ENCODE results near the gene MATCAP1.

MATCAP1 gene
- total RNA-seq, result 12.2 to 14.7 reads per million in 2 donors

DNA sequence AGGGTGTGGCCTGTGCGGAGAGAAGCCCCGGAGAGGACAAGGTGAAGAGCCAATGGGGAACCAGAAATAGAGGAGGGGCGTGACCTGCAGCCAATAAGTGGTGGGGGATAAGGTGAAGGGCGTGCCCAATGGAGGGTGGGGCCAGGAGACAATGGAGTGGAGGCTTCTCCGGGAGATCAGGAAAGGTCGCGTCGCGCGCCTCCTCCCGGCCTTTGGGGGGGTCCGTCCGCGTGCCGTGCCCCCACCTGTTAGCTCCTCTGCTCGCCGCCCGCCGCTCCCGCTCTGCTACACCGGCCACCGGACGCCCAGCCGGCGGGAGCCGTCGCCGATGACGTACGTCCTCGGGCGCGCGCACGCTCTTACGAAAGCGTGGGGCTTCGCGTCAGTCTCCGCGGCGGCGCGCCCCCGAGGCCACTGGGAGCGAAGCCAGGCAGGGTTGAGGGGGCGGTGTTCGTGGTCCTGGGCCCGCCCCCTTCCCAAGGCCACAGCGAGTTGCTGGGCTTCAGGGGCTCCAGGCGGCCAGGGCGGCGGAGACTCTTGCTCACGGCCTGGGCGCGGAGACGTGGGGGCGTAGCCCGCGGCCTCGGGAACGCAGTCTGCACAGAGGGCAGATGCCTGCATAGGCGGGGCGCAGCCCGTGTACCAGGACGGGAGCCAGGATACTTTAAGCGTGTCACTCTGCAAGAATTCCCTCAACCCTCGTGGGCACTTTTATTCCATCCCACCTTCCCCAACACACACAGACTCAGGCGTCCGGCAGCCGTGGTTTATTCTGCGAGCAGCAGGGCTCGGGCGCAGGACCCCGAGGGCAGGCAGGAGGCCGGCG, at the start of gene MATCAP1:
Gene MATCAP1 (minus strand): TSS at position 337 of the 826 bp plus-strand sequence. CDS start 3,353 bp downstream, outside the sequence.
- peak; percentile 85 for DNase-seq

DNA sequence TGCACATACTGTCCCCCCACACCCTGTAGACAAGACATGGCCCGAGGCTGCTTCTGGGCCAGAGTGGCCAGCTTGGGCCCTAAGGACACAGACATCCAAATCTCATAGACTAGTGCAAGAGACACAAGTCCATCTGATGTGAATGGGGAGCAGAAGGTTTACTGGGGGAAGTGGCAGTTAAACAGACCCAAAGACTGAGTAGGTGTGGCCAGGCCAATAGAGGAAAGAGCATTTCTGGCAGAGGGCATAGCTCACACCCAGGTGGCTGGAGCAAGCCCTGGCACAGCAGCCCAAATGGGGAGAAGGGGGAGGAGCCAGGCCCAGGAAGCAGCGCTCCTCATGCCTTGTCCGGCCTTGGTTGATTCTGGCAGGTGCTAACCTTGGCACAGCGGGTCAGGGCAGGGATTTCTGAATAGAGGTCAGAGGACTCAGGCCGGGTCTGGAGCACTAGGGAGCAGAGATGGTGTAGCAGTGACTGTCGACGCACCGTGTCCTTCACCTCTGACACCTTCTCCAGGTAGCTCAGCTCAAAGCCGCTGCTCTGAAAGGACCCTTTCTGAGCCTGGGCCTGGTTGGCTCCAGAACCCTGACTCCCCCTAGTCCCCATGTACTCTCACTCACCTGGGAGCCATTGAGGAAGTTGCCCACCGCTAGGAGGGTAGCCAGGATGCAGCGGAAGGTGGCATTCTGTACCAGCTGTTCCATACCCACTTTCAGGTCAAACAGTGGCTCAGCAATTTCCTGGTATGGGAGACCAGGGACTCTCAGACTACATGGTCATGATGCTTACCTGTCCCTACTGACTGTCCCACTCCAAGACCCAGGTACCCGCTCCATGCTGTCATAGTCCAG, 47.3 kb upstream of the MATCAP1 start:
- DNase-seq, result no peak

DNA sequence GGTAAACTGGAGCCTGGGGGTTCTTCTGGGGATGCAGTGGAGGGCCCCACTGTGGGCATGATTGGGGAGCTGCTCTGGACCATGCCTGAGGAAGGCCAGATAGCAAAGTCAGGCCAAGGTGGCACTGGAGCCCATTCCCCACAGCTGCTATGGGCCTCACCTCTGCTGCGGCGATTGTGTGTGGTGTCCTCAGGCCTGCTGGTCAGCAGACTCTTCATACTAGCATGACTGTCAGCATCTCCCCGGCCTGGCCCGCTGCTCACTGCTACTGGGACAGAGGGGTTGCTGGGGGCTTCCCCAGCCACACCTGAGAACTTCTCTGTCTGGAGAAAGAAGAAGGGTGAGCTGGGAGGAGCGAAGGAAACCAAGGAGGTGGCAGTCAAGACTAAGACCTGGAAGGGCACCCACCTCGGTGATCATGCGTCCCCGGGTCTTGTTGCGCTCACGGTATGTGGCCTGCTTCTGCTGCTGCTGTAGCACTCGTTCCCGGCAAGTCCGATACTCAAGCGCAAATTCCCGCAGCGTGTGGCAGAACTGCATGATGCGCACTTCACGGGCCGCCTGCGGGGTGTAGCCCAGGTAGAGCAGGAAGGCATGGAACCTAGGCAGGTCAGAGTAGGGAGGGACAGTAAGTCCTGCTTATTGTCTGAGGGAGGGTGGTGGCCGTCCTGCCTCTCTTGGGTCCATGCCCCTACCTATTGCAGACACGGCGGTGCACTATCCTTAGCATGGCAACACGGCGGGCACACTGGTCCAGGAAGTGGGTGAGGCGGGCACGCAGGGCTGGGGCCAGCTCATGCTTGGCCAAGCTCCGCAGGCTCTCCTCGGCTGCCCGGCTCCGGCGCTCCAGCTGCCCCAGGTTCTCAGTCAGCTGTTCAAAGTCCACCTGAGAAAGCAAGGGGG, 46.4 kb upstream of the MATCAP1 start:
- no peak for DNase-seq

DNA sequence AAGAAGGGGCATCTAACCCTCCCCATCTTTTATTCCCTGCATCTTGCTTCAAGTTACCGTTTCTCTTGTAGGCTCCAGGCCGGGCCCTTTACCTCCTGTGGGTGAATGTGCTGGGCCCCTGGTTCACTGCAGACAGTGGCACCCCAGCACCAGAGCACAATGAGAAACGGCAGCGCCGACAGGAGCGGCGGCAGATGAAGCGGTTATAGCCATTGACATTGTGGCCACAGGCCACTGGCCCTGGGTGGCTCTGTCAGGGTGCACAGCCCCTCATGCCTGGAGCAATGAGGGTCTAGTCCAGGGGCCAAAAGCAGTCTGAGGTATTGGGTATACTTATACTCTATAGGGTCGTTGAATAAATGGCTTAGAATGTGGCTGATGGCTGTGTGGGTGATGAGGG, 45.1 kb upstream of the MATCAP1 start:
- DNase-seq, result no peak

GRCh38 chr16:67228034-67228785, 44.4 kb upstream of the MATCAP1 start:
- no peak for DNase-seq

DNA sequence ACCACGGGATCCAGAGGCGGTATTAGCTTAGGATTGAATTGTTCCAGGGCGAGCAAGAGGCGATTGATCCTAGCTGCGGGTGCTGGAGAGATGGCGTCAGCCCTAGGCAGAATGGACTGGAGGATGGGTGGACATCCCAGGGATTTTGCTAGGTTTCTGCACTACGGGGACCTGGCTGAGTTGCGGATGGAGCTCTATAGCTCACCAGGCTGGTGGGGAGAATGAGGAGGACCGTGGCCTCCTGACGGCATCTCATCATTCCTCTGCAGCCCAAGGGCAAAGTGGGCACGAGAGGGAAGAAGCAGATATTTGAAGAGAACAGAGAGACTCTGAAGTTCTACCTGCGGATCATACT, 43.8 kb upstream of the MATCAP1 start:
- DNase-seq, result no peak

DNA sequence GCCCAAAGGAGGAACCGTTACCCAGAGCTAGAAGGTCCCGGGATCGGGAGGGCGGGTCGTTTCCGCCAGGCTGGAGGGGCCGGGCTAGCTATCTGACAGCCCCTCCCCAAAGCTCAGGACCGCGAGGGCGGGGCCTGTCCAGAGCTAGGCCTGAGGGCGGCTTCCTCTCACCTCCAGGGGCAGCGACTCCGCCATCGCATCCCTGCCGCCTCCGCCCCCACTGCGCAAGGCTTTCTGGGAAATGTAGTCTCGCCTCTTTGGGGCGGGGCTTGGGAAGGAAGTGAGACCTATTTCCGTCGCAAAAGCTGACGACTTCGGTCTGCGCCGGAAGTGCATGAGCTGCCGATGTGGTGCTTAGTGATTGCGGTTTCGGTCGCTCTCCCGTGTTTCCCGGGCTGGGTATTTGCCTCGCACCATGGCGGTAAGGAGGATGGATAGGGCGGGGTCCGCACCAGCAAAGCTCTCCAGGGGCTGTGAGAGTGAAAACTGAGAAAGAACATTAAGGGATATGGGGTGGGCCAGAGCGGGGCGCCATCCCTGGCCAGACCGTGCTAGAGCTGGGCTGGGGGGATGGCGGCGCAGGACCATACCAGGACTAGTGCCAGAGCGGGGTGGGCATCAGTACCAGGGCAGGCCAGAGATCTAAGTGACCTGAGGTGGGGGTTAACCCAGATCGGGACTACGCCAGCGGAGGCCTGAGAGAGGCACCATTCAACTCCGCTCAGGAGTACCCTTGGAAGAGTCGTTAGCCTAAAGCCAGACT, 43.2 kb upstream of the MATCAP1 start, which contains the start of gene TMEM208:
Gene TMEM208 (plus strand): TSS at position 327 of the 763 bp plus-strand sequence. CDS start 89 bp downstream, at position 416.
- DNase-seq, result peak; percentile 99

DNA sequence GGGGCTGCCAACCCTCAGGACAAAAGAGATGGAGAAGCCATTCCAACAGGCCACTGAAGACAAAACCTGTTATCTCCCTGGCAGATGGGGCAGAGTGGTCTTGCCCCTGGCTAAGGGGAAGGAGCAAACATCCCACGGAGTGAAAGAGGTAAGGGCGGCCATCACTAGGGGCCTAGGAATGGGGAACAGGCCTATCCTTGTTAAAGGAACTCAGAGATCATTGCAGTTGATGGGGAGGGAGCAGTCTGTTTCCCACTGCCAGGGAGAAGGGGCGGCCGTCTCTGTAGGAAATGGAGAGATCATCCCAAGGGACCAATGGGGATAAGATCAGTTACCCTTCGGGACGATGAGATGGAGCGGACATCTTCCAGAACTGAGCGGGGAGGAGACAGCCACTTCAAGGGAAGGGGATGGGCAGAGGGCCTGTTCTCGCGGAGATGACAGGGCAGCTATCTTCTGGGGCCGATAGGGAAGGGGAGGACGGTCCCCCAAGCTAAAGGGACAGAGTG, 42.6 kb upstream of the MATCAP1 start:
- no peak for DNase-seq

DNA sequence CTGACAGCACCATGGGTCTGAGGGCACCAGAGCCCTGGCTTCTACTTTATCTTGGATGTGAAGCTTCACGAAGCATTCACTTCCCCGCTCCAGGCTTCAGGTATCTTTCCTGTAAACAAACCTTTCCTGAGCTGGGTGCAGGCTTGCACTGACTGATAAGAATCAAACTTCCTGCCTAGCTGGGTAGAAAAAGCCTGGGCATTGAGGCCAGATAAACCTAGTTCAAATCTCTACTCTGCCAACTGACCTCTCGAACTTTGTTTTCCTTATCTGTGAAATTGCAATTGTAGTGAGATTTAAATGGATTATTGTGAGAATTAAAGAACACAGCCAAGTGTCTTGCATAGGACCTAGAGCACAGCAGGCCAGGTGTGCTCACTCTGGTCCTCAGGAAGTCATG, 40.2 kb upstream of the MATCAP1 start:
- DNase-seq, result no peak

- DNase-seq, result no peak
These were observed 33.1 kb upstream of the MATCAP1 start for GRCh38 chr16:67216612-67217490.

DNA sequence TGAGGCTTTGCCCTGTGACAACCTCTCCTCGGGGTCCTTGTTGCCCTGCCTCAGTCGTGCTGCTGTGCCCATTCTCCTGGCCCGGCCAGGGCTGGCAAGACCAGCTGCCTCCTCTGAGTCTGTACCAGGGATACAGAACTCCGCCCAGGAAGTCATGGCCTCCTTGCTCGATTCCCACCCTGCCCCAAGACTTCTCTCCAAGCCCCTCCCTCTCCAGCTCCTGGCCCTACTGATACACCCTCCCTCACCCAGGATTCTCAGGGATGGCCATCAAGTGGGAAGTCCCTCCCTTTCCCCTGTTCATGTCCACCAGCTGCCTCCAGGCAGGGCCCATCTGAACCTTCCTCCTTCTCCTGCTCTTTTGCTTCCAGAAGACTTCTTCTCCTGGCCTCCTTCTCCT, 31.9 kb upstream of the MATCAP1 start:
- DNase-seq, result no peak

DNA sequence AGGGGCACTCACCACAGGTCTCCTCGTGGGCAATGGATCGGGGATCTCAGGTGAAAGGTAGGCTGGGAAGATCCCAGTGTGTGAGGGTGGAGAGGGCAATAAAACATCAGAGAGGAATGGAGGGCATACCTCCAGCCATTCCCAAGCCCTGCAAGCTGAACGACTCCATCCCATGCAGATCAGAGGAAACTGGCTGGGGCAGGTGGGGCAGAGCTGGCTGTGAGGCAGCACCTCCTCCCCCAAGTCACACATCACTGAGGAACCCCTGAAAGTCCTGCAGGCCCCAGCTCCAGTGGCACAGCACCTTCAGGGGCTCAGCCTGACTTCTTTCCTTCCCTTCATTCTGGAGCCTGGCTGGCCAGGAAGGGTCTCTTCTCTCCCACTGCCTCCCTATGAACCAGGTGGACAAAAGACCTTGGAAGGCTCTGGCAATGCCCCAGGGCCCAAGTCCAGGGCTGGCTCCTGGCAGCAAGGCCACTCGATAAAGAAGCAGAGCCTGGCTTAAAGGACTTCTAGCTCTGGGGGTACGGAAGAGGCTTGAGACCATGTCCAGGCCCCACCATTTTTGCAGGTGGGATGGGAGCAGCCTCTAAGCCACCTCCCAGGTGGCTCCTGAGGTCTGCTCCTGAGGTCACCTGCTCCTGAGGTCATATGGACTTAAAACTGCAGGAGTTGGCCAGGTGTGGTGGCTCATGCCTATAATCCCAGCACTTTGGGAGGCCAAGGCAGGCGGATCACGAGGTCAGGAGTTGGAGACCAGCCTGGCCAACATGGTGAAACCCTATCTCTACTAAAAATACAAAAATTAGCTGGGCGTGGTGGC, 29.6 kb upstream of the MATCAP1 start:
- DNase-seq, result no peak

DNA sequence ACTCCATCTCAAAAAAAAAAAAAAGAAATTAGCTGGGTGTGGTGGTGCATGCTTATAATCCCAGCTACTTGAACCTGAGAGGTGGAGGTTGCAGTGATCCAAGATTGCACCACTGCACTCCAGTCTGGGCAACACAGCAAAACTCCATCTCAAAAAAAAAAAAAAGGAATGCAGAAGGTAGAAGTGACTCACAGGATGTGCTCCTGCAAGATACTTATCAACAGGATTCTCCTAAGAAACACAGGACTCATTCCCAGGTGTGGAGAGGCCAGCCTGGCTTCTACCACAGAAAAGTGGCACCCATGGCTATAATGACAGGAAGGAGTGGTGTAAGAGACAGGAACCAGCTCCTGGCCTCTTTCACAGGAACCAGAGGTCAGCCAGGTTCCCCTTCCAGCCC, 29.0 kb upstream of the MATCAP1 start:
- DNase-seq, result no peak

DNA sequence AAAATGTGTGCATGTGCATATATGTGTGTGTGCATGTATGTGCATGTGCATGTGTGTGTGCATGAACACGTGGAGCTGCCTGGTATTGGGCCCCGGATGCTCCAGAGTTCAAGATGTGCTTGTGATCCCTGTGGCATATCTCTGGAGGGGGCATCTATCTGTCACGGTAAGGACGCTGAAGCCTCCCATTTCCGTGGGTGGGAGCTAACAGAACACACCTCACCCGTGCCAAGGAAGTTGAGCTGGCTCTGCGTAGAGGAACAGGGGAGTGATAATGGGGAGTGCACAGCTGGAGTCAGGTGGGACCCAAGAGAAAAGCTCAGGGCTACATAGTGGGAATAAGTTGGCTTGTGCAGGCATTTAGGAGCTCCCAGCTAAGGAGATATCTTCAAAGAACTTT, 27.9 kb upstream of the MATCAP1 start:
- DNase-seq, result no peak

GRCh38 chr16:67210069-67210937, 26.5 kb upstream of the MATCAP1 start:
- no peak for DNase-seq

- DNase-seq, result no peak
These were observed 25.8 kb upstream of the MATCAP1 start for GRCh38 chr16:67209565-67209964.

- no peak for DNase-seq
These were observed 24.6 kb upstream of the MATCAP1 start for GRCh38 chr16:67208154-67208896.
